ENCODE measurements around the gene APOL1. TPM values are rescaled to one million over a fixed set of nuclear protein-coding genes. Genes with fewer than 3 reads are reported as not detected.

The APOL1 gene
- total and polyA plus RNA-seq, 2 of the 13 experiments (the other 11 are each of a cell fraction or from before 2014, with no cell fraction given), result 20.3 to 75.0 TPM

- TF ChIP-seq ETV5 (CRISPR knock-in tag; IDR thresholded peaks at IDR 0.05; ENCODE audit: borderline replicate concordance), result no peak
- peak; percentile 10 for TF ChIP-seq TEAD3 (CRISPR knock-in tag; optimal IDR thresholded peaks at IDR 0.05; ENCODE audit: borderline replicate concordance)
- peak; percentile 82 for TF ChIP-seq SAP130 (CRISPR knock-in tag; IDR thresholded peaks at IDR 0.05; ENCODE audit: low read depth)
- TF ChIP-seq ZNF710 (CRISPR knock-in tag; IDR thresholded peaks at IDR 0.05; ENCODE audit: borderline replicate concordance), result peak; percentile 50; the same call in 1 of the 2 replicates
- TF ChIP-seq ATRX (CRISPR knock-in tag; IDR thresholded peaks at IDR 0.05; ENCODE audit: borderline replicate concordance), result no peak
- no peak for TF ChIP-seq ZNF234 (CRISPR knock-in tag; conservative IDR thresholded peaks at IDR 0.05)
- TF ChIP-seq ZNF143 (CRISPR knock-in tag; IDR thresholded peaks at IDR 0.05), result peak; percentile 59; the same call in 1 of the 2 replicates
- no peak for TF ChIP-seq SIX4 (CRISPR knock-in tag; IDR thresholded peaks at IDR 0.05)
- no peak for TF ChIP-seq MTA3 (CRISPR knock-in tag; IDR thresholded peaks at IDR 0.05)
- peak; percentile 66 for TF ChIP-seq SALL1 (CRISPR knock-in tag; IDR thresholded peaks at IDR 0.05)
- TF ChIP-seq ZNF609 (CRISPR knock-in tag; IDR thresholded peaks at IDR 0.05; ENCODE audit: borderline replicate concordance), result peak; percentile 53; the same call in 1 of the 2 replicates
- TF ChIP-seq ZMAT3 (CRISPR knock-in tag; conservative IDR thresholded peaks at IDR 0.05), result no peak
- TF ChIP-seq ZNF350 (CRISPR knock-in tag; IDR thresholded peaks at IDR 0.05; ENCODE audit: borderline replicate concordance, low read depth), result no peak
- no peak for TF ChIP-seq KDM1A (CRISPR knock-in tag; IDR thresholded peaks at IDR 0.05)
- no peak for TF ChIP-seq NR0B2 (CRISPR knock-in tag; IDR thresholded peaks at IDR 0.05)
- TF ChIP-seq RFX5 (IDR thresholded peaks at IDR 0.05; ENCODE audit: low read depth, low read length), result no peak
- no peak for TF ChIP-seq ZNF512B (CRISPR knock-in tag; IDR thresholded peaks at IDR 0.05; ENCODE audit: borderline replicate concordance)
- TF ChIP-seq KAT2B (IDR thresholded peaks at IDR 0.05; ENCODE audit: borderline replicate concordance, low read depth, low read length), result no peak
- TF ChIP-seq PHF8 (CRISPR knock-in tag; IDR thresholded peaks at IDR 0.05), result no peak; the same call in 1 of the 2 replicates
- TF ChIP-seq ZNF878 (CRISPR knock-in tag; IDR thresholded peaks at IDR 0.05), result no peak
Observed at GRCh38 chr22:36252754-36253522, at the start of gene APOL1 (continued).
